ENCODE data around the gene SLC47A2. TPM values are rescaled to one million over a fixed set of nuclear protein-coding genes. Genes with fewer than 3 reads are reported as not detected.

SLC47A2 gene
- polyA plus RNA-seq, 1 donor (not counting 4 experiments of a cell fraction or from before 2014, with no cell fraction given) = 0.88 TPM

DNA sequence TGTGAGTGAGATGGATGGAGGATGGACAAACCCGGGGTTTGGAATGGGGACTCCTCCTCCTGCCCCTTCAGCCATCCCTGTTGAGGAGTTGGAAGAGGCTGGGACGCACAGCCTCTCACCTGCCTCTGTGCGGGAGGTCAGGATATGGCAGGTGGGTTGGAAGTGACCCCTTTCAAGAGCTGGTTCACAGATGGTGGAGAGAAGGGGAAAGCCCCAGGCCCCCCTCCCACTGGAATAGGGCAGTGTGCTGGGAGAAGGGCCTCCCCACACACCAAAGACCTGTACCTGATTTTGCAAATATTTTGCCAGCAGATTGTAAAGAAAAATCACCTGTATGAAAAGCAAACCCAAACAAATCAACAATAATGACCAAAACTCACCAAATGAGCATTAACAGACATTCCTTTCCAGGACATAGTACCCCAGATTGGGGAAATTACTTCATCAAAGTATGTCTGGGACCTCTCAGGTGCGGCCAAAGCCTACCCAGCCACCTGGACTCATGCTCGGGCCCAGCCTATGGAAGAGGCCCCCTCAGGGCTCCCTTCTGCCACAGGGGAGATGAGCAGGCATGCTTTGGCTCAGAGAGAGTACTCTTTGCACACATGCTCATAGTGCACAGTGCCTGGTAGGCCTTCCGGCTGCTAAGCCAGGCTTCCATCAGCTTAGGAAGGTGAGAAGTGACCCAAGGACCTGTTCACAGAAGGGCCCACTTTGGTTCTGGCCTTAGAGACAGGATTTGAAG is 7.8 kb downstream of the SLC47A2 start:
- dilution Hi-C loops (cut with MboI; ENCODE audit: extremely low pct_ligation_motif_present, low sequenced_read_pairs) = no loop called here
- TF ChIP-seq CTCF (optimal IDR thresholded peaks at IDR 0.05 in 1 of 3, IDR thresholded peaks at IDR 0.05 in 1 of 3, conservative IDR thresholded peaks at IDR 0.05 in 1 of 3; ENCODE audit: extremely low read depth in 1 of 3, insufficient read depth in 2 of 3, low read length in 3 of 3) (no peak), EZH2 (IDR thresholded peaks at IDR 0.05; ENCODE audit: low read length) (no peak)
- DNase-seq (ENCODE audit: low read depth, low spot score) (no peak), FAIRE-seq (no peak)
- H3K4me1 ChIP-seq (ENCODE audit: control insufficient read depth, extremely low read depth, insufficient read depth, low read length) = peaks cover 14% of the 10 kb centered on the region
- H3K9me3 ChIP-seq (ENCODE audit: control insufficient read depth, low read depth, low read length) = no peaks in the 10 kb centered on the region
- H3K36me3 ChIP-seq (ENCODE audit: control insufficient read depth in 2 of 2, extremely low read depth in 1 of 2, insufficient read depth in 2 of 2, low read length in 2 of 2) = no peaks in the 10 kb centered on the region
- H4K20me1 ChIP-seq (ENCODE audit: control insufficient read depth, extremely low read depth, insufficient read depth, low read length) = no peaks in the 10 kb centered on the region
- H3K27ac ChIP-seq (ENCODE audit: control insufficient read depth, insufficient read depth, low read length) = no peak overlapping the region
- no peaks in the 10 kb centered on the region for H3K79me2 ChIP-seq (ENCODE audit: control insufficient read depth, insufficient read depth, low read length)
- no peaks in the 10 kb centered on the region for H3K27me3 ChIP-seq (ENCODE audit: control insufficient read depth, extremely low read depth, insufficient read depth, low read length)
- H3K9me1 ChIP-seq (ENCODE audit: control insufficient read depth, extremely low read depth, insufficient read depth, low read length) = no peaks in the 10 kb centered on the region
- H3K4me3 ChIP-seq (ENCODE audit: control insufficient read depth in 2 of 3, extremely low read depth in 1 of 3, insufficient read depth in 2 of 3, low read depth in 1 of 3, low read length in 3 of 3) = no peak overlapping the region
- no peak overlapping the region for H3K9ac ChIP-seq (ENCODE audit: control insufficient read depth, extremely low read depth, insufficient read depth, low read length)
- H2AFZ ChIP-seq (ENCODE audit: control insufficient read depth, low read length) = no peak overlapping the region
- no peak overlapping the region for H3K4me2 ChIP-seq (ENCODE audit: control insufficient read depth, extremely low read depth, insufficient read depth, low read depth, low read length)

DNA sequence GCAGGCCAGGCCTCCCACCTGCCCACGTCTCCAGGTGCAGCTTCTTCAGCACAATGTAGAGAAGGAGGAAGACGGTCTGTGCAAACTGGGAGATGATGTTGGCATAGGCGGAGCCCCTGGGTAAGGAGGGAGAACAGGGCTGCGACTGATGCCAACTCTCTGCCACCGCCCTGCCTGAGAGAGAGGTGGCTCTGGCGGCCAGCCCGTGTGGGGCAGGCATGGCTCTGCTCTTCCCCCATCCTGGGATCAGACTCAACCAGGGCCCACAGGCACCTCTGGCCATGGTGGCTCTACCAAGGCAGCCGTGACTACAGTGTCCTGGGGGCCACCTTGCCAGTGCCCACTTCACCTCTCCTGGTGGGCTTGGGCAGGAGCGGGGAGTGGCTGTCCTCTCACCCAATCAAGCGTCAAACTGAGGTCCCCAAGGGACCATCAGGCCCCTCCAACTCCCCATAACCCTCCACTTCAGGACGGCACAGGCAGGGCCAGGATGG is 8.6 kb downstream of the SLC47A2 start:
- peak overlapping the region; percentile 30 for H3K4me2 ChIP-seq (ENCODE audit: control insufficient read depth, extremely low read depth, insufficient read depth, low read depth, low read length)
- dilution Hi-C loops (cut with MboI; ENCODE audit: extremely low pct_ligation_motif_present, low sequenced_read_pairs) = no loop called here

More for the DNA sequence above, 8.6 kb downstream of the SLC47A2 start:
- Histone ChIP-seq H3K9me1 (ENCODE audit: control insufficient read depth, extremely low read depth, insufficient read depth, low read length) (no peaks in the 10 kb centered on the region), H3K9ac (ENCODE audit: control insufficient read depth, extremely low read depth, insufficient read depth, low read length) (no peak overlapping the region), H2AFZ (ENCODE audit: control insufficient read depth, low read length) (peak overlapping the region; percentile 18), H3K9me3 (ENCODE audit: control insufficient read depth, low read depth, low read length) (no peaks in the 10 kb centered on the region), H4K20me1 (ENCODE audit: control insufficient read depth, extremely low read depth, insufficient read depth, low read length) (no peaks in the 10 kb centered on the region), H3K79me2 (ENCODE audit: control insufficient read depth, insufficient read depth, low read length) (no peaks in the 10 kb centered on the region), H3K27ac (ENCODE audit: control insufficient read depth, insufficient read depth, low read length) (no peak overlapping the region), H3K27me3 (ENCODE audit: control insufficient read depth, extremely low read depth, insufficient read depth, low read length) (no peaks in the 10 kb centered on the region), H3K36me3 (ENCODE audit: control insufficient read depth in 2 of 2, extremely low read depth in 1 of 2, insufficient read depth in 2 of 2, low read length in 2 of 2) (no peaks in the 10 kb centered on the region), H3K4me1 (ENCODE audit: control insufficient read depth, extremely low read depth, insufficient read depth, low read length) (peaks cover 14% of the 10 kb centered on the region), H3K4me3 (ENCODE audit: control insufficient read depth in 2 of 3, extremely low read depth in 1 of 3, insufficient read depth in 2 of 3, low read depth in 1 of 3, low read length in 3 of 3) (no peak overlapping the region)
- TF ChIP-seq EZH2 (IDR thresholded peaks at IDR 0.05; ENCODE audit: low read length) (no peak), CTCF (optimal IDR thresholded peaks at IDR 0.05 in 1 of 3, IDR thresholded peaks at IDR 0.05 in 1 of 3, conservative IDR thresholded peaks at IDR 0.05 in 1 of 3; ENCODE audit: extremely low read depth in 1 of 3, insufficient read depth in 2 of 3, low read length in 3 of 3) (no peak)
- FAIRE-seq = no peak
- DNase-seq (ENCODE audit: low read depth, low spot score) = no peak
